ENCODE measurements around the gene FSD2. TPM values are rescaled to one million over a fixed set of nuclear protein-coding genes. Genes with fewer than 3 reads are reported as not detected.
"Not testable (repeated sequence)": the region's sequence is repeated elsewhere in the genome, so short reads cannot be mapped to it uniquely, and the experiment has no call there.

FSD2 gene
- total RNA-seq, 1 donor from 2014 or later, result 108 TPM

GRCh38 chr15:82710926-82711490 is 94.9 kb downstream of the FSD2 start:
- H3K4me1 ChIP-seq, result peaks cover 16% of the 10 kb centered on the region
- intact Hi-C loops (cut with micrococcal nuclease), result no loop called here
- H3K36me3 ChIP-seq, result no peaks in the 10 kb centered on the region
- H3K27me3 ChIP-seq (ENCODE audit: low read depth), result peaks cover 64% of the 10 kb centered on the region
- H3K4me3 ChIP-seq, result no peak overlapping the region
- H3K9me3 ChIP-seq (replicated peaks), result no peaks in the 10 kb centered on the region
- no peak for TF ChIP-seq CTCF (IDR thresholded peaks at IDR 0.05; ENCODE audit: borderline replicate concordance)
- no peak for DNase-seq
- H3K27ac ChIP-seq (replicated peaks), result no peak overlapping the region

- H3K36me3 ChIP-seq, result no peaks in the 10 kb centered on the region
- intact Hi-C loops (cut with micrococcal nuclease), result no loop called here
- peaks cover 67% of the 10 kb centered on the region for H3K27me3 ChIP-seq (ENCODE audit: low read depth)
- peak overlapping the region; percentile 76 for H3K4me3 ChIP-seq
- no peak for TF ChIP-seq CTCF (IDR thresholded peaks at IDR 0.05; ENCODE audit: borderline replicate concordance)
- no peaks in the 10 kb centered on the region for H3K9me3 ChIP-seq (replicated peaks)
- H3K4me1 ChIP-seq, result peaks cover 16% of the 10 kb centered on the region
- no peak for DNase-seq
- no peak overlapping the region for H3K27ac ChIP-seq (replicated peaks)
Measured at GRCh38 chr15:82710208-82710555, 95.7 kb downstream of the FSD2 start.

GRCh38 chr15:82709421-82710207 is 96.3 kb downstream of the FSD2 start, which contains the start of gene AP3B2:
Gene AP3B2, minus strand, starts transcription at chr15:82709875. Its CDS starts 169 bp downstream, at chr15:82709706.
- peak within 1 kb of the TSS; percentile 30 for H3K27ac ChIP-seq (replicated peaks)
- no peaks in the 10 kb centered on the region for H3K9me3 ChIP-seq (replicated peaks)
- intact Hi-C loops (cut with micrococcal nuclease), result no loop called here
- H3K4me1 ChIP-seq, result peaks cover 16% of the 10 kb centered on the region
- peak; percentile 66 for DNase-seq
- H3K36me3 ChIP-seq, result no peaks in the 10 kb centered on the region
- peaks cover 69% of the 10 kb centered on the region for H3K27me3 ChIP-seq (ENCODE audit: low read depth)
- H3K4me3 ChIP-seq, result peak within 1 kb of the TSS; percentile 76
- TF ChIP-seq CTCF (IDR thresholded peaks at IDR 0.05; ENCODE audit: borderline replicate concordance), result no peak

GRCh38 chr15:82709081-82709420 is 96.8 kb downstream of the FSD2 start:
- DNase-seq, result no peak
- Histone ChIP-seq H3K27ac (replicated peaks) (no peak overlapping the region), H3K27me3 (ENCODE audit: low read depth) (peaks cover 69% of the 10 kb centered on the region), H3K36me3 (no peaks in the 10 kb centered on the region), H3K4me3 (peak overlapping the region; percentile 76), H3K9me3 (replicated peaks) (no peaks in the 10 kb centered on the region), H3K4me1 (peaks cover 16% of the 10 kb centered on the region)
- TF ChIP-seq CTCF (IDR thresholded peaks at IDR 0.05; ENCODE audit: borderline replicate concordance), result no peak
- intact Hi-C loops (cut with micrococcal nuclease), result no loop called here

- Histone ChIP-seq H3K4me1 (peaks cover 16% of the 10 kb centered on the region), H3K27me3 (ENCODE audit: low read depth) (peaks cover 51% of the 10 kb centered on the region)
- H3K27ac ChIP-seq (replicated peaks); H3K9me3 ChIP-seq (replicated peaks); H3K36me3 ChIP-seq; DNase-seq; H3K4me3 ChIP-seq; intact Hi-C loops (cut with micrococcal nuclease): not testable (repeated sequence)
Measured at GRCh38 chr15:82705856-82706255, 100.0 kb downstream of the FSD2 start.

Other genes starting within 250 kb of the FSD2 start
- 1.6 TPM for gene CPEB1, start 158.7 kb downstream of the FSD2 start, total RNA-seq
- 0.80 TPM for gene AP3B2, start 96.2 kb downstream of the FSD2 start, total RNA-seq
- 5.4 TPM for gene WHAMM, start 3.6 kb upstream of the FSD2 start, total RNA-seq
- gene HOMER2, start 146.7 kb upstream of the FSD2 start, total RNA-seq, result 48.5 TPM
- 13.9 TPM for gene RAMAC, start 180.1 kb upstream of the FSD2 start, total RNA-seq
- 10.4 TPM for gene C15orf40, start 205.6 kb upstream of the FSD2 start, total RNA-seq

All from left ventricle myocardium inferior (tissue), 1 donor.